SK-N-SH (cell line): Measurements from ENCODE around the gene CTNNB1. TPM values are rescaled to one million over a fixed set of nuclear protein-coding genes. Genes with fewer than 3 reads are reported as not detected.

Experiments used
- CTCF ChIA-PET: fragments of 300-600, 350-600 bp; formaldehyde crosslinking; extraction: SDS; loops from one replicate; lab custom pipeline; 2021; lab: Yijun Ruan, JAX
- POLR2A ChIA-PET: fragments of 350-600 bp; sonication (Branson Sonifier 250); formaldehyde crosslinking; extraction: SDS; loops from one replicate; lab custom pipeline; 2020; ENCODE audit warnings: antibody characterized with exemption, inconsistent platforms; lab: Yijun Ruan, JAX
- DNase-seq: peaks from one replicate; pipeline ENCODE4 v3.0.0; 2012
- H2AFZ ChIP-seq: fragments of 200-600 bp; sonication (generic); 2 replicates; pipeline ENCODE4 v1.8.1; 2016; ENCODE audit warnings: antibody characterized with exemption, mild to moderate bottlenecking, low read depth
- H3F3A ChIP-seq: fragments of 200-600 bp; sonication (generic); replicated peaks from 2 replicates; pipeline ENCODE3; 2016; ENCODE audit warnings: antibody characterized with exemption, mild to moderate bottlenecking; ENCODE audit not compliant: insufficient read depth
- H3K27ac ChIP-seq, 2 experiments: fragments of 200-500 bp in 1 of 2; fragments of 200-600 bp in 1 of 2; sonication (Bioruptor generic) in 1 of 2; sonication (generic), shearing (Covaris generic) in 1 of 2; 2 replicates each; pipeline versions ENCODE4 v1.5.1 to v1.6.1; 2014 to 2016; ENCODE audit warnings: low read depth in 2 of 2, inconsistent platforms in 1 of 2, low read length in 1 of 2, mild to moderate bottlenecking in 1 of 2, mixed read lengths in 1 of 2
- H3K27me3 ChIP-seq: fragments of 200-600 bp; sonication (generic), shearing (Covaris generic); 2 replicates; pipeline ENCODE4 v1.6.1; 2016; ENCODE audit warnings: mixed run types; ENCODE audit not compliant: insufficient read depth
- H3K36me3 ChIP-seq, 2 experiments: fragments of 200-500 bp in 1 of 2; fragments of 200-600 bp in 1 of 2; sonication (Bioruptor generic) in 1 of 2; sonication (generic) in 1 of 2; replicated peaks in 1 of 2; 2 replicates each; pipeline versions ENCODE3 to v1.5.1; 2014 to 2016; ENCODE audit warnings: low read length in 1 of 2, mild to moderate bottlenecking in 1 of 2; ENCODE audit not compliant: insufficient read depth in 2 of 2, control insufficient read depth in 1 of 2
- H3K4me1 ChIP-seq, 2 experiments: fragments of 200-500 bp in 1 of 2; fragments of 200-600 bp in 1 of 2; sonication (Bioruptor generic) in 1 of 2; sonication (generic), shearing (Covaris generic) in 1 of 2; 2 replicates each; pipeline versions ENCODE4 v1.5.1 to v1.6.1; 2014 to 2016; ENCODE audit warnings: low read depth in 1 of 2, low read length in 1 of 2, mixed run types in 1 of 2; ENCODE audit not compliant: insufficient read depth in 2 of 2, control insufficient read depth in 1 of 2
- H3K4me2 ChIP-seq: fragments of 200-600 bp; sonication (generic), shearing (Covaris generic); 2 replicates; pipeline ENCODE4 v1.6.1; 2017; ENCODE audit warnings: mixed run types
- H3K4me3 ChIP-seq, 2 experiments: fragments of 200-500 bp in 1 of 2; fragments of 200-600 bp in 1 of 2; sonication (Bioruptor generic) in 1 of 2; sonication (generic), shearing (Covaris generic) in 1 of 2; 2 replicates each; pipeline versions ENCODE4 v1.5.1 to v1.8.1; 2014 to 2016; ENCODE audit warnings: low read depth in 2 of 2, inconsistent platforms in 1 of 2, low read length in 1 of 2, mild to moderate bottlenecking in 1 of 2, mixed read lengths in 1 of 2, moderate library complexity in 1 of 2
- H3K79me2 ChIP-seq: fragments of 200-600 bp; sonication (generic); 2 replicates; pipeline ENCODE4 v1.8.1; 2017; ENCODE audit warnings: mild to moderate bottlenecking; ENCODE audit not compliant: insufficient read depth
- H3K9ac ChIP-seq: fragments of 200-600 bp; sonication (generic); 2 replicates; pipeline ENCODE4 v1.6.1; 2017; ENCODE audit warnings: mixed run types
- H3K9me2 ChIP-seq: fragments of 200-600 bp; sonication (generic); 2 replicates; pipeline ENCODE4 v1.6.1; 2017; ENCODE audit warnings: mixed run types
- H3K9me3 ChIP-seq: fragments of 200-600 bp; sonication (generic); 2 replicates; pipeline ENCODE4 v1.6.1; 2017; ENCODE audit warnings: mixed run types, mild to moderate bottlenecking, moderate library complexity
- H4K20me1 ChIP-seq: fragments of 200-600 bp; sonication (generic); 2 replicates; pipeline ENCODE4 v1.6.1; 2017; ENCODE audit warnings: mild to moderate bottlenecking, mixed run types; ENCODE audit not compliant: insufficient read depth
- ELF1 ChIP-seq: IDR thresholded peaks from 2 replicates; pipeline ENCODE4 v1.4.0; 2012
- EP300 ChIP-seq, 2 experiments: IDR thresholded peaks; 2 replicates each; pipeline versions ENCODE4 v1.4.0 to v1.6.1; 2012; ENCODE audit warnings: borderline replicate concordance in 1 of 2, low read depth in 1 of 2, low read length in 1 of 2
- FOSL2 ChIP-seq: IDR thresholded peaks from 2 replicates; pipeline ENCODE4 v1.4.0; 2012; ENCODE audit warnings: low read depth, mild to moderate bottlenecking, moderate library complexity, borderline replicate concordance
- FOXJ3 ChIP-seq: sonication (generic); formaldehyde crosslinking; IDR thresholded peaks from 2 replicates; pipeline ENCODE4 v1.5.1; 2020; ENCODE audit warnings: mild to moderate bottlenecking, missing genetic modification reagents
- FOXM1 ChIP-seq: IDR thresholded peaks from 2 replicates; pipeline ENCODE4 v1.4.0; 2012; ENCODE audit warnings: low read depth, mild to moderate bottlenecking
- GABPA ChIP-seq: IDR thresholded peaks from 2 replicates; pipeline ENCODE4 v1.4.0; 2012; ENCODE audit warnings: low read depth, mild to moderate bottlenecking
- GATA2 ChIP-seq: sonication (generic); formaldehyde crosslinking; IDR thresholded peaks from 2 replicates; pipeline ENCODE4 v1.5.0; 2020; ENCODE audit warnings: mild to moderate bottlenecking, missing genetic modification reagents
- JUND ChIP-seq: IDR thresholded peaks from 2 replicates; pipeline ENCODE4 v1.4.0; 2012
- MAX ChIP-seq: IDR thresholded peaks from 2 replicates; pipeline ENCODE4 v1.4.0; 2012; ENCODE audit warnings: low read depth
- MEF2A ChIP-seq: IDR thresholded peaks from 2 replicates; pipeline ENCODE4 v1.4.0; 2012; ENCODE audit warnings: low read depth, borderline replicate concordance
- NFIC ChIP-seq: IDR thresholded peaks from 2 replicates; pipeline ENCODE4 v1.4.0; 2012; ENCODE audit warnings: borderline replicate concordance
- POLR2AphosphoS5 ChIP-seq: IDR thresholded peaks from 2 replicates; pipeline ENCODE4 v1.6.1; 2012; ENCODE audit warnings: low read depth, low read length
- RCOR1 ChIP-seq: fragments of 150-350 bp; IDR thresholded peaks from 2 replicates; pipeline ENCODE4 v1.6.1; 2017; ENCODE audit warnings: antibody characterized with exemption, low read length
- RXRA ChIP-seq: IDR thresholded peaks from 2 replicates; pipeline ENCODE4 v1.4.0; 2012; ENCODE audit warnings: low read depth, mild to moderate bottlenecking, borderline replicate concordance
- SIN3A ChIP-seq: IDR thresholded peaks from 2 replicates; pipeline ENCODE4 v1.6.1; 2012; ENCODE audit warnings: low read depth, mild to moderate bottlenecking, low read length, moderate library complexity, borderline replicate concordance
- SMC3 ChIP-seq: IDR thresholded peaks from 2 replicates; pipeline ENCODE4 v1.6.1; 2012; ENCODE audit warnings: low read depth, low read length, improper control_type of control experiment
- TAF1 ChIP-seq: IDR thresholded peaks from 2 replicates; pipeline ENCODE4 v1.6.1; 2012; ENCODE audit warnings: low read depth, mild to moderate bottlenecking, low read length, moderate library complexity, borderline replicate concordance
- TCF12 ChIP-seq: IDR thresholded peaks from 2 replicates; pipeline ENCODE4 v1.4.0; 2012
- TEAD4 ChIP-seq: IDR thresholded peaks from 2 replicates; pipeline ENCODE4 v1.4.0; 2012; ENCODE audit warnings: mild to moderate bottlenecking, borderline replicate concordance; ENCODE audit not compliant: insufficient read depth
- YY1 ChIP-seq: IDR thresholded peaks from 2 replicates; pipeline ENCODE4 v1.4.0; 2012; ENCODE audit warnings: low read depth, mild to moderate bottlenecking
- WGBS: methylation state at CpG from one replicate; pipeline ENCODE4 v1.1.6; 2017; ENCODE audit warnings: low lambda C conversion rate; 5-methylcytosine and 5-hydroxymethylcytosine counted together
- polyA plus RNA-seq, 3 experiments: library from polyadenylated mRNA; depleted of rRNA; stranded (reverse); fragments of >200 nt; gene quantifications; 2 replicates each; pipeline ENCODE4 v1.2.3, GENCODE V29; 2012

CTNNB1 gene
- polyA plus RNA-seq, 1 of the 3 experiments (the other 2 are of a cell fraction) = 178 TPM

DNA sequence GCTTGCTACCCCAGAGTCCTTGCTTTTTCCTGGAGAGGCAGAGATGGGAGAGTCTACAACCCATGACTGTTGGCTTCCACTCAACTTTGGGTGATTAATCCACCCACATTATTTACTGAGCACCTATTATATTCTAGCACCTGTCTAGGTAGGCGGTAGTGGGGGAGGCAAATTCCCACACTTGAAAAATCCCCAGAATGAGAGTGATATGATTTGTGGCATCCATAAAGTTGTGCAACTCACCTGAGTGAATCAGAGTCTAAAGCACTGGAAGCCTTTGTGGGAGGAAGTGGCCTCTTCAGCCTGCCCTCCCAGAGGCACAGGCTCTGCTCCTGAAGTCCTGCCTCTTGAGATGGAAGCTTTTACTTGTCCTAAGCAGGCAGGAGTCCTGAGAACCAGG lies 40.4 kb upstream of the CTNNB1 start:
- H3K27ac ChIP-seq = no peak overlapping the region
- TF ChIP-seq TAF1 = no peak
- no peak for TF ChIP-seq TCF12
- no peak for TF ChIP-seq YY1
- no peak for TF ChIP-seq GABPA
- no peak for TF ChIP-seq POLR2AphosphoS5
- TF ChIP-seq JUND = no peak
- no peak for TF ChIP-seq RCOR1
- no peak for TF ChIP-seq FOSL2
- no peak for TF ChIP-seq GATA2
- TF ChIP-seq RXRA = no peak
- no peak for TF ChIP-seq SMC3
- no peak for TF ChIP-seq FOXJ3 (CRISPR knock-in tag)
- TF ChIP-seq FOXM1 = no peak
- H3K79me2 ChIP-seq = no peaks in the 10 kb centered on the region
- H4K20me1 ChIP-seq = no peaks in the 10 kb centered on the region
- no peaks in the 10 kb centered on the region for H3F3A ChIP-seq
- ChIA-PET POLR2A (no interaction called here), CTCF (no interaction called here)
- H3K9ac ChIP-seq = no peak overlapping the region
- 56% methylated on average over 1 of the region's 1 CpG for WGBS
- no peaks in the 10 kb centered on the region for H3K9me3 ChIP-seq
- no peak for DNase-seq
- H3K36me3 ChIP-seq = no peaks in the 10 kb centered on the region
- no peaks in the 10 kb centered on the region for H3K27me3 ChIP-seq
- no peak overlapping the region for H2AFZ ChIP-seq
- H3K4me2 ChIP-seq = no peak overlapping the region
- no peak overlapping the region for H3K4me3 ChIP-seq
- no peaks in the 10 kb centered on the region for H3K9me2 ChIP-seq
- no peaks in the 10 kb centered on the region for H3K4me1 ChIP-seq

- Histone ChIP-seq H3K9ac (no peak overlapping the region), H4K20me1 (no peaks in the 10 kb centered on the region), H3K4me2 (no peak overlapping the region), H3K4me3 (no peak overlapping the region), H3F3A (no peaks in the 10 kb centered on the region), H3K9me2 (no peaks in the 10 kb centered on the region), H3K79me2 (no peaks in the 10 kb centered on the region), H2AFZ (no peak overlapping the region), H3K27me3 (no peaks in the 10 kb centered on the region), H3K36me3 (no peaks in the 10 kb centered on the region), H3K9me3 (no peaks in the 10 kb centered on the region)
- no peak for DNase-seq
- WGBS = 20% methylated on average over 3 of the region's 3 CpGs
- ChIA-PET CTCF (no interaction called here), POLR2A (no interaction called here)
- TF ChIP-seq MAX = no peak
- no peak for TF ChIP-seq NFIC
- TF ChIP-seq YY1 = no peak
- no peak for TF ChIP-seq TCF12
- no peak for TF ChIP-seq ELF1
- no peak for TF ChIP-seq TEAD4
- TF ChIP-seq TAF1 = no peak
- TF ChIP-seq JUND = no peak
- TF ChIP-seq FOXM1 = no peak
- TF ChIP-seq FOXJ3 (CRISPR knock-in tag) = no peak
- no peak for TF ChIP-seq MEF2A
- no peak for TF ChIP-seq EP300 (IDR thresholded peaks at IDR 0.05; ENCODE audit: borderline replicate concordance in 1 of 2, low read depth in 1 of 2, low read length in 1 of 2)
- TF ChIP-seq SIN3A = no peak
- TF ChIP-seq, all 33 proteins: peak for 0
- Histone ChIP-seq H3K27ac (no peak overlapping the region), H3K4me1 (no peaks in the 10 kb centered on the region)
Measured at GRCh38 chr3:41159588-41160189, 39.6 kb upstream of the CTNNB1 start.
